ENCODE results near the gene NDUFA5. TPM values are rescaled to one million over a fixed set of nuclear protein-coding genes. Genes with fewer than 3 reads are reported as not detected.

Gene NDUFA5
- total RNA-seq, 1 donor = 47.8 TPM

DNA sequence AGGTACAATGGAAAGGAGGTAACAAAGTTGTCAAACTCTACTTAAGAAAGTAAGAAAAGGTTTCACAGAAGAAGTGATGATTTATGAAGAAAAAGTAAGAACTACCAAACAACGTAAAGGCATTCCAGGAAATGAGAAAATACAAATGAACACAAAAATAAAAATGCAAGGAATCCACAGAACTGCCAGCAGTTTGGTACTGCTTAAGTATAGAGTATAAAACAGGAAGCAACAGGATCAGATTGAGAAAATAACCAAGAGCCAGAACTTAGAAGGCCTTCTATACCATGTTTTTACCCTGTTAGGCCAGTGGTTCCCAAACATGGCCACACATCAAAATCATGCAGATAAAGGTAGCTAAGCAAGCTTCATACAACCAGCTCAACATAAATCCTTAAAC lies 9.2 kb downstream of the NDUFA5 start:
- no peak for DNase-seq (ENCODE audit: low read depth)
- no peak for TF ChIP-seq CTCF (IDR thresholded peaks at IDR 0.05; ENCODE audit: insufficient read depth, low read length)
- H3K4me3 ChIP-seq (ENCODE audit: low read depth, low read length) = no peak overlapping the region

GRCh38 chr7:123539871-123540270 lies 17.7 kb downstream of the NDUFA5 start:
- TF ChIP-seq CTCF (IDR thresholded peaks at IDR 0.05; ENCODE audit: insufficient read depth, low read length) = no peak

GRCh38 chr7:123538897-123539296 lies 18.7 kb downstream of the NDUFA5 start:
- no peak for TF ChIP-seq CTCF (IDR thresholded peaks at IDR 0.05; ENCODE audit: insufficient read depth, low read length)
- DNase-seq (ENCODE audit: low read depth) = no peak
- no peak overlapping the region for H3K4me3 ChIP-seq (ENCODE audit: low read depth, low read length)

More at GRCh38 chr7:123539871-123540270, 17.7 kb downstream of the NDUFA5 start:
- no peak overlapping the region for H3K4me3 ChIP-seq (ENCODE audit: low read depth, low read length)
- DNase-seq (ENCODE audit: low read depth) = no peak

GRCh38 chr7:123538189-123538714 lies 19.4 kb downstream of the NDUFA5 start:
- peak; percentile 67 for DNase-seq (ENCODE audit: low read depth)
- H3K4me3 ChIP-seq (ENCODE audit: low read depth, low read length) = no peak overlapping the region
- TF ChIP-seq CTCF (IDR thresholded peaks at IDR 0.05; ENCODE audit: insufficient read depth, low read length) = no peak

GRCh38 chr7:123537026-123537642 lies 20.5 kb downstream of the NDUFA5 start:
- H3K4me3 ChIP-seq (ENCODE audit: low read depth, low read length) = no peak overlapping the region
- DNase-seq (ENCODE audit: low read depth) = peak; percentile 49

DNA sequence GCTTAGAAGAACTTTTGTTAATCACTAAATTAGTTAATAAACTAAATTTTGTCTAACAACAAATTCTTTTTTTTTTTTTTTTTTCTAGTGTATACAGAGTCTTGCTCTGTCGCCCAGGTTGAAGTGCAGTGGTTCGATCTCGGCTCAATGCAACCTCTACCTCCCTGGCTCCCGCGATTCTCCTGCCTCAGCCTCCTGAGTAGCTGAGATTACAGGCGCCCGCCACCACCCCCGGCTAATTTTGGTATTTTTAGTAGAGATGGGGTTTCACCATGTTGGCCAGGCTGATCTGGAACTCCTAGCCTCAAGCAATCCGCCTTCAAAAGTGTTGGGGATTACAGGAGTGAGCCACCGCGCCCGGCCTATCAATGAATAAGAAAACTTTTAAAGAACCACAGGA lies 22.1 kb downstream of the NDUFA5 start:
- TF ChIP-seq CTCF (IDR thresholded peaks at IDR 0.05; ENCODE audit: insufficient read depth, low read length) = no peak

More at GRCh38 chr7:123537026-123537642, 20.5 kb downstream of the NDUFA5 start:
- TF ChIP-seq CTCF (IDR thresholded peaks at IDR 0.05; ENCODE audit: insufficient read depth, low read length) = peak; percentile 48

More for the DNA sequence above, 22.1 kb downstream of the NDUFA5 start:
- H3K4me3 ChIP-seq (ENCODE audit: low read depth, low read length) = peak overlapping the region; percentile 58
- DNase-seq (ENCODE audit: low read depth) = no peak

All from fibroblast of the aortic adventitia (primary cell).